Fibroblast of skin of left biceps (primary cell): ENCODE results near the gene CMTM3.

Experiments
- DNase-seq, 2 experiments: peaks; one replicate each; pipeline ENCODE4 v3.0.0-alpha.2; 2013; ENCODE audit warnings: low read depth in 2 of 2

CMTM3 gene

DNA sequence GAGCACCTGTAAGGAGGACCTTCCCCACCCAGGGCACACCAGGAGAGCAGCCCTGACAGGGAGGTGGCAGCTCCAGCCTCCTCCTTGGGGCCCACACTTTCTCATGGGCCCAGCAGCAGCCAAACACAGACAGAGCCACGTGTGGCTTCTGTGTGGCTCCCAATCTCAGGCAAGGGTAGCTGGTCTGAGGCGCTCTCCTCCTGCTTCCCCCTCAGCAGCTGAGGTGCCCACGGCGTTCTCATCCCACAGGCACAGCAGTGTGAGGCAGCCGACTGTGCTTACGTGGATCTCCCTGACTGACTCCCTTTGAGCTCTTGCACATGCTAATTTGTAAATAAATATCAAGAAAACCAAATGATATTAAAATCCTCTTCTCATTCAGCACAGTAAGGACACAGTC, 30.9 kb downstream of the CMTM3 start:
- no peak for DNase-seq

- no peak for DNase-seq
Observed at GRCh38 chr16:66636199-66636598, 31.7 kb downstream of the CMTM3 start.

- DNase-seq = no peak
Observed at GRCh38 chr16:66637806-66638205, 33.3 kb downstream of the CMTM3 start.

- DNase-seq = no peak
Observed at GRCh38 chr16:66639091-66639885, 34.8 kb downstream of the CMTM3 start.

- DNase-seq = no peak
Observed at GRCh38 chr16:66640724-66641314, 36.3 kb downstream of the CMTM3 start.

- no peak for DNase-seq
Observed at GRCh38 chr16:66641387-66641786, 36.9 kb downstream of the CMTM3 start.

DNA sequence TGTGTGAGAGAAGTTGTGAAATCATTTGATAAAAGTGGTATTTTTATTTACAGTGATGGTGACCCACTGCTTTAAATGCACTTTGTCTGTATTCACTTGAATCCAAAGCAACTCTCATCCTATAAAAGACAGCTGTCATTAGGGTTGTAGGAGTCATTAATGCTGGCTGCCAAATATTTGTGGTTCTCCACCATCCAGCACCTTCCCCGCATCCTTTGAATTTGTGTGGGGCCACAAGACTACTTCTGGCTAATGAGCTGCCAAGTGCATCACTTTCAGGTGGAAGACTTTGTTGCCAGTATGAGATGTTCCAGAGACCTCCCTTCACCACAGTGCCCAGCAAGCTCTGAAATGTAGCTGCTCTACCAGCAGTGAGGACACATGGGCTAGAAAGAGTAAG, 43.4 kb downstream of the CMTM3 start:
- DNase-seq = no peak

DNA sequence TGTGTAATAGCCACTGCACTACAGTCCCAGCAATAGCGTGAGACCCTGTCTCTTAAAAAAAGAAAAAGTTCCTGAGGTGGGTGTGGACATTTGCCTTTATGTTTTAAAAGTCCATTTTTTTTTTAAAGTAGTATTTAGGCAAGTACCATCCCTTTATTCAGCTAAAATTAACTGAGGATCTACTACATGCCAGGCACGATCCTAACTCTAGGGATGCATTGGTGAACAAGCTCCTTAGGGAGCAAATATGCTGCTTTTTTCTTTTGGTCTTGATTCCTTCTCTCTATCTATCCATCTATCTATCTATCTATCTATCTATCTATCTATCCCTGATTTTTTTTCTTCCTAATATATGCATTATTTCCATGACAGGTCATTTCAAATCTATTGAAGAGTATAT, 44.7 kb downstream of the CMTM3 start:
- no peak for DNase-seq

DNA sequence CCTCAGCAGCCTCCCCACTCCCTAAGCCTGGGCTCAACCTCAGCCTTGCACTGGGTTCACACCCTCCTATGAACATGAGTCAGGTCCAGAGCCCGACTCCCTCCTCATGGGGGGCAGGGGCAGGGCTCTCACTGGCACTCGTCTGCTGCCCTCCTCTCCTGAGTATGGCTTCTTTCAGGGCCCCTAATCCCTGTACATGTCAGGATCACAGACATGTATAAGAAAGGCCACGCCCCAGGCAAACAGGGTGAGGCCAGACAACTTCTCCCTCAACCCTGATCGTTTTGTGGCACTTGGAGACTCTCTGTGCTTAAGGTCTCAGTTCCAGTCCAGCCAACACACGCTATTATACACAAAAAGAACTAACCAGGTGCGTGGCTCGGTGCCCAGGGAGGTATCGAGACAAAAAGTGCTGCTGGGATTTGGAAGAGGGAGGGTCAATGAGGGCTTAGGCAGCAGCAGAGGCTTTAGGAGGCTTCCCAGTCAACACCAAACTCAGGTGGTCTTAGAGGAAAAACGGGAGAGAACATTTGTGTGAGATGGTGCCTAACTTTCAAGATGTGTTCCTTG, 45.2 kb downstream of the CMTM3 start:
- DNase-seq = no peak

- peak; percentile 60 to 66 for DNase-seq
Observed at GRCh38 chr16:66650707-66651473, 46.4 kb downstream of the CMTM3 start.

- DNase-seq = no peak
Observed at GRCh38 chr16:66651474-66651765, 46.9 kb downstream of the CMTM3 start.

DNA sequence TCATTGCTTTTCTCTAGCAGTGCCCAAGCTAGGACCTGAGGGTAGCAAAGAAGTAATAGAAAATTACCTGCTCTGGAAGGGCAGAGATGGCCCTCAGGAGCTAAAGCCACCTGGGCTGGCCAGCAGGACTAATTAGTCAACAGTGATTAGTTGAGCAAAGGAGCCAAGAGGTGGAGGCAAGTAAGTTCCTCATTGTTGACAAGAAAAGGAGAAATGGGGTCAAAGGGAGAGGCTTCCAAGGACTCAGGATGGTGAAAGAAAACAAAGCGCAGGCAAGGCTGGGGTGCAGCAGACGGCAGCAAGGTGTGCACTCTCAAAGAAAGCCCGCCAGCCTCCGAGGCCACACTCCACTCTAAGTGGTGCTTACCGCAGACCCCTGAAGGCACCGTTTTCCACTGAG, 47.5 kb downstream of the CMTM3 start:
- no peak for DNase-seq

- DNase-seq = no peak
Observed at GRCh38 chr16:66652661-66653360, 48.3 kb downstream of the CMTM3 start.

DNA sequence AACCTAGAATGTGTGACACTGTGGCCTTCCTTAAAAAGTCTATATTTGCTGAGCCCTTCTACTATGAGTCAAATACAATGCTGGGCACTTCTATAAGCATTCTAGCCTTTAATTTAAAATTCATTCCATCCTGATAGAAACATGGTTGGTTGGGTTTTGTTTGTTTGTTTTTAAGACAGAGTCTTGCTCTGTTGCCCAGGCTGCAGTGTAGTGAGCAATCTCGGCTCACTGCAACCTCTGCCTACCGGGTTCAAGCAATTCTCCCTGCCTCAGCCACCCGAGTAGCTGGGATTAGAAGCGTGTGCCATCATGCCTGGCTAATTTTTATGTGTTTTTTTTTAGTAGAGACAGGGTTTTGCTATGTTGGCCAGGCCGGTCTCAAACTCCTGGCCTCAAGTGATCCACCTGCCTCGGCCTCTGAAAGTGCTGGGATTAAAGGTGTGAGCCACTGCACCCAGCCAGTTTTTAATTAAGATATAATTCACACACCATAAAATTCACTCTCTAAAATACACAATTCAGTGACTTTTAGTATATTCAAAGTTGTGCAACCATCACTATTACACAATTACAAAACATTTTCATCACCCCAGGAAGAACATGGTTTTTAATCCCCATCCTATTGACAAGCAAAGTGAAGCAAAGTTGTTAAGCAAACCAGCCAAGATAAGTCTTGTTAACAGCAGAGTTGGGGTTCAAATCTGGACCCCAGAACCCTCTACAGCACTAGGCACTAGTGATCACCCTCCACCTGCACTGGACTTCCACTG, 49.3 kb downstream of the CMTM3 start:
- DNase-seq = no peak

DNA sequence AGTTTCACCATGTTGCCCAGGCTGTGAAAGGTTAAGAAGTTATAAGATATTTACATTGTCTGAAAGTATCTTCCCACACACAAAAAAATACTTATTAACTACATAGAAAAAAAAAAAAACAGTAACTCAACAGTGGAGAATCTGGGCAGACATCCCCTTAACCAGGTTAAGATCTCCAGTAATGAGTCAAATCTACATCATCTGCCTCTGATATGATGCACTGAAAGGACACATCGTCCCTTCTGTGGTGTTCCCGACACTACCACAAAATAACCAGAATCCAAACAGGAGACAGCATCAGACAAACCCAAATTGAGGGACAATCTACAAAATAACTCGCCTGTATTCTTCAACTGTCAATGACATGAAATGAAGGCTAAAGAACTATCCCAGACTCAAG, 52.0 kb downstream of the CMTM3 start:
- DNase-seq = no peak

- DNase-seq = no peak
Observed at GRCh38 chr16:66658143-66658859, 53.8 kb downstream of the CMTM3 start.

GRCh38 chr16:66658860-66659190, 54.3 kb downstream of the CMTM3 start:
- no peak for DNase-seq

DNA sequence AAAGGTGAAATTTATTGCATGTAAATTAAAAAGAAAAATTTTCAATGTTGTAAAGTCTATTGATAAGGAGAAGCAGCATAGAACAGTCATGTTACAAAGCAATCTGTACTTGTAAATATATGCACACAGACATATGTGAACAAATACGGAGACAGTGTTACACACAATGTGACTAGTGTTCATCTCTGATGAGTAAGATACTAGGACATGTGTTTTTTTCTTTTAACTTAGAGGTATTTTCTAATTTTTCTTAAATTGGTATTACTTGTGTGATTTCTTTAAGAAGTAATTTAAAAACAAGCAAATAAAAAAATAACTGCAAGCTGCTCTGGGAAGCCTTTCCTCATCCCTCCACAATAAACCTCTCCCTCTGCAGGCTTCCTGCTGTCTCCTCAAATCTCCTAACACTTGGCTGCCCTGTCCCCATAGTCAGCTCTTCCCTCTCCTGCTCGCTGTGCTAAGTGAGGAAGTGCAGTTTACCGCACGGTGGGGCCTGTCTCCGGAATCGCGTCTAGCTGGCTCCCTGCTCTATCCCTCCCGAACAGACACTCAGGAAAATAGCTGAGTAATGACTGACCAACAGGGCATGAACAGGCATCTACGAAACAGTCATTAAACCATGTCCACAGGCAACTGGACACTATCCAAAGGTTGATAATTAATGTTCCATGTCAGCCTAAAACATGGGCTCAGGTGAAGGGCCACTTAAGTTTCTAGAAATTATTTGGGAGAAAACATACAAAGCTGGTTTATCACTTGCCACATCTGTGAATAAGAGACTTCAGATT, 56.1 kb downstream of the CMTM3 start:
- DNase-seq = peak; percentile 33 to 35

GRCh38 chr16:66661210-66661560, 56.7 kb downstream of the CMTM3 start:
- DNase-seq = no peak
